ENCODE measurements around the gene CNTLN. TPM values are rescaled to one million over a fixed set of nuclear protein-coding genes. Genes with fewer than 3 reads are reported as not detected.
"Not testable (repeated sequence)": the region's sequence is repeated elsewhere in the genome, so short reads cannot be mapped to it uniquely, and the experiment has no call there.

Gene CNTLN
- total and polyA plus RNA-seq, 5 donors from 2014 or later: 0.09 to 0.52 (median 0.19) TPM; not detected in 1

- Mint-ChIP-seq H3K9me3 (peaks cover 0 to 15% (median 4%) of the 10 kb centered on the region in 7 donors), H3K4me3 (no peak overlapping the region), H3K27ac (no peak overlapping the region), H3K27me3 (no peaks in the 10 kb centered on the region), H3K36me3 (peaks cover 3% of the 10 kb centered on the region), H3K4me1 (no peaks in the 10 kb centered on the region)
- H3K9me3 ChIP-seq (ENCODE audit: control insufficient read depth in 2 of 2, low read length in 2 of 2): no peaks in the 10 kb centered on the region
- H3K27me3 ChIP-seq (ENCODE audit: control insufficient read depth, insufficient read depth, low read length): no peaks in the 10 kb centered on the region
- ATAC-seq (ENCODE audit: low read depth in 2 of 2) (no peak), DNase-seq (no peak)
- H3K4me1 ChIP-seq (ENCODE audit: control insufficient read depth, insufficient read depth, low read length, poor library complexity, severe bottlenecking): no peaks in the 10 kb centered on the region
- H3K27ac ChIP-seq (ENCODE audit: insufficient read depth, low read length, poor library complexity, severe bottlenecking): no peak overlapping the region
- no peaks in the 10 kb centered on the region for H3K36me3 ChIP-seq (ENCODE audit: control insufficient read depth, insufficient read depth, low read length)
- no peak overlapping the region for H3K4me3 ChIP-seq (ENCODE audit: low read depth, low read length)
These were observed 215.0 kb downstream of the CNTLN start for GRCh38 chr9:17349831-17350230.

DNA sequence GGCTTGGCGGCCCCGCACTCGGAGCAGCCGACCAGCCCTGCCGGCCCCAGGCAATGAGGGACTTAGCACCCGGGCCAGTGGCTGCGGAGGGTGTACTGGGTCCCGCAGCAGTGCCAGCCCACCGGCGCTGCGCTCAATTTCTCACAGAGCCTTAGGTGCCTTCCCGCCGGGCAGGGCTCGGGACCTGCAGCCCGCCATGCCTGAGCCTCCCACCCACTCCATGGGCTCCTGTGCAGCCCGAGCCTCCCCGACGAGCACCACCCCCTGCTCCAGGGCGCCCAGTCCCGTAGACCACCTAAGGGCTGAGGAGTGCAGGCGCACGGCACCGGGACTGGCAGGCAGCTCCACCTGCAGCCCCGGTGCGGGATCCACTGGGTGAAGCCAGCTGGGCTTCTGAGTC, 219.2 kb downstream of the CNTLN start:
- H3K4me1 ChIP-seq (ENCODE audit: control insufficient read depth, insufficient read depth, low read length, poor library complexity, severe bottlenecking); ATAC-seq (ENCODE audit: low read depth in 2 of 2); H3K4me3 Mint-ChIP-seq; H3K27me3 ChIP-seq (ENCODE audit: control insufficient read depth, insufficient read depth, low read length); H3K36me3 Mint-ChIP-seq; H3K27me3 Mint-ChIP-seq; H3K27ac Mint-ChIP-seq; H3K9me3 ChIP-seq (ENCODE audit: control insufficient read depth in 2 of 2, low read length in 2 of 2); H3K27ac ChIP-seq (ENCODE audit: insufficient read depth, low read length, poor library complexity, severe bottlenecking); H3K4me1 Mint-ChIP-seq; DNase-seq; H3K4me3 ChIP-seq (ENCODE audit: low read depth, low read length); H3K9me3 Mint-ChIP-seq; H3K36me3 ChIP-seq (ENCODE audit: control insufficient read depth, insufficient read depth, low read length): not testable (repeated sequence)

DNA sequence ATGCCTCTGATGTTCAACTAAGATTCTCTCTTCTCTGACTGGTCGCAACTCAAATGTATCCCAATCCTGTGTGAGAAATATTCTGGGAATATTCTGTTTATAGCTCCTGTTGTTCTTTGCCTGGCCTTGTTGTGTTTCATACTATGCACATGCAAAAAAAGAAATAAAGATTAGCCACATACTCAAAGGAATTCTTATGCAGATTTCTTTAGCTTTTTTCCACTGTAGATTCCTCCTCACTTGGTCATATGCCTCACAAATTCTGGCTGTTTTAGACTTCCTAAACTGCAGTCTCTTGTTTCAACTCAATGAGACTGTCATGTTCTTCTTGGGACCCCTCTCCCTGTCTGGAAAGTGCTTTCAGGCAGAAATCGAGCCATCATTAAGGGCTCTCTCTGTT, 226.5 kb downstream of the CNTLN start:
- Histone ChIP-seq H3K27me3 (ENCODE audit: control insufficient read depth, insufficient read depth, low read length) (no peaks in the 10 kb centered on the region), H3K4me1 (ENCODE audit: control insufficient read depth, insufficient read depth, low read length, poor library complexity, severe bottlenecking) (no peaks in the 10 kb centered on the region), H3K27ac (ENCODE audit: insufficient read depth, low read length, poor library complexity, severe bottlenecking) (no peak overlapping the region), H3K36me3 (ENCODE audit: control insufficient read depth, insufficient read depth, low read length) (no peaks in the 10 kb centered on the region), H3K9me3 (ENCODE audit: control insufficient read depth in 2 of 2, low read length in 2 of 2) (peaks cover 0 to 2% of the 10 kb centered on the region in 2 experiments), H3K4me3 (ENCODE audit: low read depth, low read length) (no peak overlapping the region)
- Mint-ChIP-seq H3K36me3 (no peaks in the 10 kb centered on the region), H3K4me1 (no peaks in the 10 kb centered on the region), H3K9me3 (peaks cover 0 to 10% (median 4%) of the 10 kb centered on the region in 7 donors), H3K4me3 (no peak overlapping the region), H3K27ac (no peak overlapping the region), H3K27me3 (no peaks in the 10 kb centered on the region)
- ATAC-seq (ENCODE audit: low read depth in 2 of 2) (no peak), DNase-seq (no peak)

DNA sequence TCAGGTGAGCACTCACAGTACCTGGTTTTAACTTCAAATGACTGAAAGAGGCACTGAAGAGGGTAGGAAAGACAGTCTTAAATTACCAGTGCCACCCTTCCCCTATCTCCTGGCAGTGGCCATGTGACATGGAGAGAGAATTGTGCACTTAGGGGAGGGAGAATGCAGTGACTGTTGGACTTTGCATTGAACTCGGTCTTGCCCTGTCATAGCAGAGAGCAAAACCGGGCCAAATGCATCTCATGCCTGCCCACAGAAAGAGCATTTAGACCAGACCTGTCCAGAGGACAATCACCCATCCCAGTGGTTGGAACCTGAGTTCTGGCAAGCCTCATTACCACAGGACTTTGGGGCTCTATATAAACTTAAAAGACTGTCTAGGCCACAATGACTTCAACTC, 232.2 kb downstream of the CNTLN start:
- H3K27ac ChIP-seq (ENCODE audit: insufficient read depth, low read length, poor library complexity, severe bottlenecking): no peak overlapping the region
- no peaks in the 10 kb centered on the region for H3K4me1 ChIP-seq (ENCODE audit: control insufficient read depth, insufficient read depth, low read length, poor library complexity, severe bottlenecking)
- H3K4me1 Mint-ChIP-seq: no peaks in the 10 kb centered on the region
- no peak overlapping the region for H3K4me3 ChIP-seq (ENCODE audit: low read depth, low read length)
- DNase-seq: no peak
- H3K4me3 Mint-ChIP-seq: no peak overlapping the region
- H3K36me3 Mint-ChIP-seq: no peaks in the 10 kb centered on the region
- no peaks in the 10 kb centered on the region for H3K36me3 ChIP-seq (ENCODE audit: control insufficient read depth, insufficient read depth, low read length)
- H3K27me3 ChIP-seq (ENCODE audit: control insufficient read depth, insufficient read depth, low read length): no peaks in the 10 kb centered on the region
- ATAC-seq (ENCODE audit: low read depth in 2 of 2): no peak
- no peaks in the 10 kb centered on the region for H3K27me3 Mint-ChIP-seq
- H3K27ac Mint-ChIP-seq: no peak overlapping the region
- peaks cover 0 to 8% (median 5%) of the 10 kb centered on the region in 7 donors for H3K9me3 Mint-ChIP-seq
- no peaks in the 10 kb centered on the region for H3K9me3 ChIP-seq (ENCODE audit: control insufficient read depth in 2 of 2, low read length in 2 of 2)

DNA sequence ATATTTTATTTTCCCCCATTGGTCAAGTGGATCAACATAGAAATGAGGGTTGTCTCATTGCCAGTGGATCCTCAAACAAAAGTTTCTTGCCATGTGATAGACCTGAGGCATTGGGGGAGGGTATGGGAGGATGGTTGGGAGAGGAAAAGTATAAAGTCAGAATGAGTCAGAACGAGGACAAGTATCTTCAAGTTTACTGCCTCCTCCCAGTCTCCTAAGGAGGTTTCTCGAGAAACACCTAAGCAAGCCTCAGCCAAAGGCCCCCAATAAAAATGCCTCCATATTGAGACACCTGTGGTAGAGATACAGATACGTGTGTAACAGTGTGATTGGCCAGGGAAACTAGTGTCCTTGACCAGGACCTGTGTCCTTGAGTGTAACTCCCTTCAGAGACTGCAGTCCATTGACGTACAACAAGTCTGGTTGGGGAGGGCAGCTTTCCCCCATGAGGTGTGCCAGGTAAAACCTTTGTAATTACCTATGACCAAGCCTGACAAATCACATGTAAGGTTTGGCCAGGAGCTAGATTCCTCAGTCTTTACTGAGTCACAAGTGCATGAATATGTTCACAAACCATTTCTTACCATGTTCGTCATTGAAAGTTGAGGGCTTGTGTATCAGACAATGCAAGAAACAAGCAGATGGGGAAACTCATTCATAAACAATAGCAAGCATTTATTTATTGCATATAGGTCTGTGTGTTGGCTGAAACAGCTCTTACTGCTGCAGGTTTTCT, 245.5 kb downstream of the CNTLN start:
- H3K4me1 Mint-ChIP-seq: no peaks in the 10 kb centered on the region
- Histone ChIP-seq H3K27me3 (ENCODE audit: control insufficient read depth, insufficient read depth, low read length) (no peaks in the 10 kb centered on the region), H3K36me3 (ENCODE audit: control insufficient read depth, insufficient read depth, low read length) (no peaks in the 10 kb centered on the region), H3K27ac (ENCODE audit: insufficient read depth, low read length, poor library complexity, severe bottlenecking) (no peak overlapping the region), H3K4me3 (ENCODE audit: low read depth, low read length) (no peak overlapping the region), H3K9me3 (ENCODE audit: control insufficient read depth in 2 of 2, low read length in 2 of 2) (no peaks in the 10 kb centered on the region), H3K4me1 (ENCODE audit: control insufficient read depth, insufficient read depth, low read length, poor library complexity, severe bottlenecking) (no peaks in the 10 kb centered on the region)
- DNase-seq (no peak), ATAC-seq (ENCODE audit: low read depth in 2 of 2) (no peak)
- H3K9me3 Mint-ChIP-seq: peaks cover 0 to 10% (median 0%) of the 10 kb centered on the region in 7 donors
- no peaks in the 10 kb centered on the region for H3K27me3 Mint-ChIP-seq
- H3K36me3 Mint-ChIP-seq: no peaks in the 10 kb centered on the region
- H3K4me3 Mint-ChIP-seq: no peak overlapping the region
- no peak overlapping the region for H3K27ac Mint-ChIP-seq

DNA sequence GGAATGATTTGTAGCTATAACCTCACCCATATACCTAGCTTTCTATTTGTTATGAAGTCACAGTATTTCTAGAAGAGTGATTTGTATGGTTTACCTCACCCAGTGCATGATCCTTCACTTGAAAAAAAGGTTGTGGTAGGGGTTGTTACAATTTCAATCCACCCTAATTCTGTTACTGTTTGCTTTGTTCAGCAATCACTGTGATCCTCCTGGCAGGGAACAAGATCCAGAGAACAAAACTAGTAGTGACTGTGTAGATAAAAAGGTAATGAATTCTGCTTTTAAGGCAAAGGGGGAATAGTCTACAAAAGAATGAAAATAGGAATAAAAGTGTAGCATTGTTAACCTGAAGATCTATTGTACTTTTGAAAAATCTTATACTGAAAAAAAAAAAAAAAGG, 252.7 kb downstream of the CNTLN start:
- H3K9me3 ChIP-seq (ENCODE audit: control insufficient read depth in 2 of 2, low read length in 2 of 2): no peaks in the 10 kb centered on the region
- H3K4me1 Mint-ChIP-seq: no peaks in the 10 kb centered on the region
- ATAC-seq (ENCODE audit: low read depth in 2 of 2) (no peak), DNase-seq (no peak)
- no peaks in the 10 kb centered on the region for H3K27me3 ChIP-seq (ENCODE audit: control insufficient read depth, insufficient read depth, low read length)
- no peaks in the 10 kb centered on the region for H3K36me3 ChIP-seq (ENCODE audit: control insufficient read depth, insufficient read depth, low read length)
- H3K4me1 ChIP-seq (ENCODE audit: control insufficient read depth, insufficient read depth, low read length, poor library complexity, severe bottlenecking): no peaks in the 10 kb centered on the region
- H3K36me3 Mint-ChIP-seq: no peaks in the 10 kb centered on the region
- peaks cover 0 to 6% (median 0%) of the 10 kb centered on the region in 7 donors for H3K9me3 Mint-ChIP-seq
- no peak overlapping the region for H3K27ac ChIP-seq (ENCODE audit: insufficient read depth, low read length, poor library complexity, severe bottlenecking)
- no peak overlapping the region for H3K27ac Mint-ChIP-seq
- H3K4me3 ChIP-seq (ENCODE audit: low read depth, low read length): no peak overlapping the region
- H3K27me3 Mint-ChIP-seq: no peaks in the 10 kb centered on the region
- H3K4me3 Mint-ChIP-seq: no peak overlapping the region

DNA sequence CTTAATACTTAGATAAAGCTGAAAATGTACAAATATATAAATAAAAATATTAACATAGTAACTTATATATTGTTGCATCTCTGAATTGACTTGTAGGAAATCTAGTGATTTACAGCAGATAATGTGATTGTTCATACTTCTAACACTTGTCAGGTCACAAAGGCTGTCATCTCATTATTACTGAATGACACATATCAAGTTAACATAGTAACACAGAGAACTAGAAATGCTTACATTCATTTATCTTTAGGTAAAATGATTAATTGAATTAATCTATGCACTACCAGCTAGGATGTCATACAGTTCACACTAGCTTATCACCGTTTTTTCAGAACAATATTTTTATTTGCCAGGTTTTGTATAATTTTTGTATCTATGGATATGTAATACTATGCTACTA, 254.2 kb downstream of the CNTLN start:
- Mint-ChIP-seq H3K9me3 (peaks cover 0 to 6% (median 0%) of the 10 kb centered on the region in 7 donors), H3K4me1 (no peaks in the 10 kb centered on the region), H3K4me3 (no peak overlapping the region), H3K36me3 (no peaks in the 10 kb centered on the region), H3K27ac (no peak overlapping the region), H3K27me3 (no peaks in the 10 kb centered on the region)
- Histone ChIP-seq H3K9me3 (ENCODE audit: control insufficient read depth in 2 of 2, low read length in 2 of 2) (no peaks in the 10 kb centered on the region), H3K4me1 (ENCODE audit: control insufficient read depth, insufficient read depth, low read length, poor library complexity, severe bottlenecking) (no peaks in the 10 kb centered on the region), H3K27ac (ENCODE audit: insufficient read depth, low read length, poor library complexity, severe bottlenecking) (no peak overlapping the region), H3K36me3 (ENCODE audit: control insufficient read depth, insufficient read depth, low read length) (no peaks in the 10 kb centered on the region), H3K4me3 (ENCODE audit: low read depth, low read length) (no peak overlapping the region), H3K27me3 (ENCODE audit: control insufficient read depth, insufficient read depth, low read length) (no peaks in the 10 kb centered on the region)
- DNase-seq (no peak), ATAC-seq (ENCODE audit: low read depth in 2 of 2) (no peak)

DNA sequence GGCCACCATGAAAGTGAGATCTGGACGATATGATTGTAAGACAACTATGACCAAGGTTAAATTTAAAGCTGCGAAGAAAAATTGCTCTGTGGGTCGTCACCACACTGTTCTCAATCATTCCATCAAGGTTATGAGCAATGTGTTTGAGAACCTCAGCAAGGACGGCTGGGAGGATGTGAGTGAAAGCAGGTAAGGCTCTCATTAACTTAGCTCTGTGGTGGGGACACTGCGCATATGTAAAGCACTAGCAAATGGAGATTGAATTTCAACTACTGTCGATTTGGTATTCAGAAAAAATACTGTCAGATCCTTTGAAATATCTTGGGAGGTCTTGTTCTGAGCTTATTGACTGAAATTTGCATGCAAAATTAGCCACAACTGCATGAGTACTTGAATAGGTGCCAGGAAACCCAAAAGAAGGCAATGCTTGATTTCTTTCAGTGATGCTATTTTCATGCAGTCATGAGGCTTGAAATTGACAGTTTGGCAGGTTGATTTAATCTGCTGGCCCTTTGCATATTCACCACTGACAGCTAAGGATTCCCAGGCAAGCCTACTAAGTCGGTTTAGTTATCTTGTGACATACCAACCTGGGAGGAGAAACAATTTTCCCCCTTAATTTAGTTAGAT, 260.2 kb downstream of the CNTLN start:
- Mint-ChIP-seq H3K27ac (no peak overlapping the region), H3K9me3 (peaks cover 0 to 6% (median 2%) of the 10 kb centered on the region in 7 donors), H3K36me3 (no peaks in the 10 kb centered on the region), H3K4me3 (no peak overlapping the region), H3K4me1 (no peaks in the 10 kb centered on the region), H3K27me3 (no peaks in the 10 kb centered on the region)
- no peak overlapping the region for H3K27ac ChIP-seq (ENCODE audit: insufficient read depth, low read length, poor library complexity, severe bottlenecking)
- DNase-seq (no peak), ATAC-seq (ENCODE audit: low read depth in 2 of 2) (no peak)
- H3K36me3 ChIP-seq (ENCODE audit: control insufficient read depth, insufficient read depth, low read length): no peaks in the 10 kb centered on the region
- H3K27me3 ChIP-seq (ENCODE audit: control insufficient read depth, insufficient read depth, low read length): no peaks in the 10 kb centered on the region
- H3K4me3 ChIP-seq (ENCODE audit: low read depth, low read length): no peak overlapping the region
- H3K4me1 ChIP-seq (ENCODE audit: control insufficient read depth, insufficient read depth, low read length, poor library complexity, severe bottlenecking): no peaks in the 10 kb centered on the region
- H3K9me3 ChIP-seq (ENCODE audit: control insufficient read depth in 2 of 2, low read length in 2 of 2): no peaks in the 10 kb centered on the region

Measured in CD4-positive, CD25-positive, alpha-beta regulatory T cell (primary cell).